ENCODE measurements around the gene IL26. TPM values are rescaled to one million over a fixed set of nuclear protein-coding genes. Genes with fewer than 3 reads are reported as not detected.

Gene IL26
- total and polyA plus RNA-seq, 2 of the 4 experiments (the other 2 are of a cell fraction) = not detected

DNA sequence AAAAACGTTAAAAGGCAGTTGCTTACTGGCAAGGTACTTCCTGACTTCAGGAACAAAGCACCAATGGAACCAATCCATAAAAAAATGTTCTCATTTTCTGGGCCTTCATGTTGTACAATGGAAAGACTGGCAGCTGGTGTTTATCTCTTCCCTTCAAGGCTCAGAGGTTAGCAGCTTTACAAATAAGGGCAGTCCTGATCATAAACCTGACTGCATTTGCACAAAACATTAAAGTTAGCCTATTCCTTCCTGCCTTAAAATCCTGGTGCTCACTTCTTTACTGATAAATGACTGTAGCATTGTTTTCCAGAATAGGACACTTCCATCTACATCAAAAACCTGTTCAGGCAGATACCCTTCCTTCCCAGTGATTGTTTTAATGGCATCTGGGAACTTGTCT is 19.2 kb downstream of the IL26 start:
- CTCF ChIA-PET = no interaction called here
- H3K4me3 ChIP-seq (ENCODE audit: insufficient read depth, low read depth, low read length) = no peak overlapping the region

More for the DNA sequence above, 19.2 kb downstream of the IL26 start:
- Histone ChIP-seq H3K56ac (ENCODE audit: extremely low read depth, insufficient read depth, low read length) (no peak overlapping the region), H3K27ac (ENCODE audit: insufficient read depth, low read length) (no peak overlapping the region), H4K8ac (ENCODE audit: low read depth in 2 of 2, low read length in 2 of 2) (no peak overlapping the region), H2AFZ (replicated peaks; ENCODE audit: low read length, poor library complexity) (no peak overlapping the region), H3K36me3 (ENCODE audit: control insufficient read depth, insufficient read depth, low read length) (no peaks in the 10 kb centered on the region), H3K9me3 (ENCODE audit: control insufficient read depth, insufficient read depth, low read length) (no peaks in the 10 kb centered on the region), H3K9me1 (ENCODE audit: insufficient read depth, low read length) (no peaks in the 10 kb centered on the region), H3K4me2 (ENCODE audit: low read depth, low read length) (no peak overlapping the region), H3K14ac (replicated peaks; ENCODE audit: low read depth, low read length) (no peak overlapping the region), H3K23ac (ENCODE audit: low read depth, low read length) (no peak overlapping the region), H4K20me1 (ENCODE audit: insufficient read depth, low read length) (no peaks in the 10 kb centered on the region), H2BK5ac (ENCODE audit: low read depth, low read length, poor library complexity, severe bottlenecking) (no peak overlapping the region), H2BK120ac (ENCODE audit: low read depth, low read length) (no peak overlapping the region), H3K4ac (ENCODE audit: low read depth, low read length) (no peak overlapping the region), H3K27me3 (ENCODE audit: control insufficient read depth, insufficient read depth, low read length) (peaks cover 4% of the 10 kb centered on the region), H2BK20ac (ENCODE audit: low read depth, low read length) (no peak overlapping the region), H3K9ac (ENCODE audit: low read depth, low read length) (no peak overlapping the region), H3K18ac (ENCODE audit: low read depth, low read length) (no peak overlapping the region), H3K4me1 (ENCODE audit: control insufficient read depth, insufficient read depth, low read length) (no peaks in the 10 kb centered on the region), H4K91ac (ENCODE audit: insufficient read depth, low read depth, low read length) (no peak overlapping the region), H2BK15ac (ENCODE audit: low read depth, low read length) (no peak overlapping the region), H2AK9ac (replicated peaks; ENCODE audit: low read depth, low read length, poor library complexity) (no peak overlapping the region), H2AK5ac (ENCODE audit: low read depth, low read length) (no peak overlapping the region), H3K79me1 (ENCODE audit: low read depth in 1 of 2, low read length in 2 of 2) (no peaks in the 10 kb centered on the region), H4K5ac (ENCODE audit: low read depth, low read length) (no peak overlapping the region)
- dilution Hi-C loops (cut with HindIII; ENCODE audit: low sequenced_read_pairs, unreplicated experiment) (loop anchor here (25.0 kb wide), 1 partner anchor 106 kb away; no protein-coding TSS in a partner anchor), intact Hi-C loops (cut with micrococcal nuclease) (no loop called here), in situ Hi-C loops (cut with MboI; ENCODE audit: low sequenced_read_pairs) (no loop called here)
- 0% methylated on average over 1 of the region's 1 CpG; no CpG with 5 or more reads in 1 of the 2 experiments for WGBS, 2 experiments (ENCODE audit: extremely low coverage in 2 of 2, insufficient read length in 1 of 2)
- TF ChIP-seq RAD21 (IDR thresholded peaks at IDR 0.05; ENCODE audit: low read length) (no peak), BHLHE40 (IDR thresholded peaks at IDR 0.05; ENCODE audit: low read depth, low read length) (no peak), FOS (IDR thresholded peaks at IDR 0.05; ENCODE audit: low read depth, low read length) (no peak), RFX5 (IDR thresholded peaks at IDR 0.05; ENCODE audit: low read depth, low read length) (no peak), MXI1 (IDR thresholded peaks at IDR 0.05; ENCODE audit: borderline replicate concordance, low read depth, low read length) (no peak), CEBPB (IDR thresholded peaks at IDR 0.05; ENCODE audit: low read depth, low read length) (no peak), RCOR1 (IDR thresholded peaks at IDR 0.05; ENCODE audit: insufficient replicate concordance, low read length) (no peak), USF2 (IDR thresholded peaks at IDR 0.05; ENCODE audit: low read depth, low read length) (no peak), POLR2A (IDR thresholded peaks at IDR 0.05; ENCODE audit: low read depth, low read length) (no peak), MAFK (IDR thresholded peaks at IDR 0.05; ENCODE audit: low read depth, low read length) (no peak), NFE2L2 (IDR thresholded peaks at IDR 0.05; ENCODE audit: low read depth, low read length) (no peak), SMC3 (IDR thresholded peaks at IDR 0.05; ENCODE audit: low read depth, low read length) (no peak), ELK1 (IDR thresholded peaks at IDR 0.05; ENCODE audit: borderline replicate concordance, low read depth, low read length) (no peak), CHD1 (IDR thresholded peaks at IDR 0.05; ENCODE audit: low read depth, low read length) (no peak), MAZ (IDR thresholded peaks at IDR 0.05; ENCODE audit: borderline replicate concordance, low read depth, low read length) (no peak)
- TF ChIP-seq, protein P1, sequence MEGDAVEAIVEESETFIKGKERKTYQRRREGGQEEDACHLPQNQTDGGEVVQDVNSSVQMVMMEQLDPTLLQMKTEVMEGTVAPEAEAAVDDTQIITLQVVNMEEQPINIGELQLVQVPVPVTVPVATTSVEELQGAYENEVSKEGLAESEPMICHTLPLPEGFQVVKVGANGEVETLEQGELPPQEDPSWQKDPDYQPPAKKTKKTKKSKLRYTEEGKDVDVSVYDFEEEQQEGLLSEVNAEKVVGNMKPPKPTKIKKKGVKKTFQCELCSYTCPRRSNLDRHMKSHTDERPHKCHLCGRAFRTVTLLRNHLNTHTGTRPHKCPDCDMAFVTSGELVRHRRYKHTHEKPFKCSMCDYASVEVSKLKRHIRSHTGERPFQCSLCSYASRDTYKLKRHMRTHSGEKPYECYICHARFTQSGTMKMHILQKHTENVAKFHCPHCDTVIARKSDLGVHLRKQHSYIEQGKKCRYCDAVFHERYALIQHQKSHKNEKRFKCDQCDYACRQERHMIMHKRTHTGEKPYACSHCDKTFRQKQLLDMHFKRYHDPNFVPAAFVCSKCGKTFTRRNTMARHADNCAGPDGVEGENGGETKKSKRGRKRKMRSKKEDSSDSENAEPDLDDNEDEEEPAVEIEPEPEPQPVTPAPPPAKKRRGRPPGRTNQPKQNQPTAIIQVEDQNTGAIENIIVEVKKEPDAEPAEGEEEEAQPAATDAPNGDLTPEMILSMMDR (conservative IDR thresholded peaks at IDR 0.05; ENCODE audit: low read depth, low read length) = no peak
- no peak for ATAC-seq (ENCODE audit: low read depth)
- no peak for DNase-seq
- no TSS peak for BruUV-seq (replicated peaks)
- POLR2A ChIA-PET (ENCODE audit: unreplicated experiment) = interaction anchor here (0.6 kb wide), 1 partner anchor 169 kb away, joined by 4 read pairs; no protein-coding TSS in a partner anchor
